ENCODE results near the gene IL18RAP.

The IL18RAP gene

GRCh38 chr2:102423368-102423767, 408 bp downstream of the IL18RAP start:
- no peak for DNase-seq

- DNase-seq, result no peak
Observed at GRCh38 chr2:102424754-102425153, 1.8 kb downstream of the IL18RAP start.

DNA sequence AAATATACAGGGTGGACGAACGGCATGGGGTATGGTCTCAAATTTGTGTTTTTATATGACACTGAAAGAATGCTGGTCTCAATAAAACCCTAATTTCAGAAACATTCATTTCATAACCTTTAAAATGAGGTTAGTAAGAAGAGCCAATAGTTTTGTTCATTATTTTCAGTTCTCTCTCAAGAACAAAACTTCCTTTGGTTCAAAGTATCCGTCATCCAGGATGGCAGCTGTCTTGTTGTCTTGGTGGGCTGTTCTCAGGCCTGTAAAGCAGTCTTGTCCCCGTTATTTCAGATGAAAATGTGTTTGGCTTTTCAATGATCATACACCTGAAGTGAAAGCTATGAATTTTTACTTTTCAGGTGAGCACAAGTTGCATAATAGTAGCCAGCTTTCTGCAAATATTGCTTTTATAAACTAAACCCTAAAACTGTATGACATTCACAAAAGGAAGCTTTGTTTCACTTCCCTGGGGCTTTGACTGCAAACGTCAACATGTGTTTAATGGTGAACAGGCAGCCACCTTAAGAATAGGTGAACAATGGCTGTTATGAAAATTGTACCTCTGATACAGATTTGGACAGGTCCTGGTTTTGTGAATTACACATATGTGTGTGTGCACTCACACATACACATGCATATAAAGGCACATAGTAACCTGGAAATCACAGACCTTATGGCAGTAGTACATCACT, 2.6 kb downstream of the IL18RAP start:
- no peak for DNase-seq

GRCh38 chr2:102427249-102427648, 4.3 kb downstream of the IL18RAP start:
- DNase-seq, result no peak

DNA sequence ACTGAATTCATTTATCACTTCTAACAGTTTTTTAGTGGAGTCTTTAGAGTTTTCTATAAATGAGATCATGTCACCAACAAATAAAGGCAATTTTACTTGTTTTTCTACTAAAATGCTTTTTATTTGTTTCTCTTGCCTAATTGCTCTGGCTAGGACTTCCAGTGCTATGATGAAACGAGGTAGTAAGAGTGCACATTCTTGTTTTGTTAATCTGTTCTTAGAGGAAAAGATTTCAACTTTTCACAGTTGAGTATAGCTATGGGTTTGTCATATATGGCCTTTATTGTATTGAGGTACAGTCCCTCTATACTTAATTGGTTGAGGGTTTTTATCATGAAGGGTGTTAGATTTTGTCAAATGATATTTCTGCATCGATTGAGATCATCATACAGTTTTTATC, 5.6 kb downstream of the IL18RAP start:
- no peak for DNase-seq

GRCh38 chr2:102432386-102432785, 9.4 kb downstream of the IL18RAP start:
- DNase-seq, result no peak

DNA sequence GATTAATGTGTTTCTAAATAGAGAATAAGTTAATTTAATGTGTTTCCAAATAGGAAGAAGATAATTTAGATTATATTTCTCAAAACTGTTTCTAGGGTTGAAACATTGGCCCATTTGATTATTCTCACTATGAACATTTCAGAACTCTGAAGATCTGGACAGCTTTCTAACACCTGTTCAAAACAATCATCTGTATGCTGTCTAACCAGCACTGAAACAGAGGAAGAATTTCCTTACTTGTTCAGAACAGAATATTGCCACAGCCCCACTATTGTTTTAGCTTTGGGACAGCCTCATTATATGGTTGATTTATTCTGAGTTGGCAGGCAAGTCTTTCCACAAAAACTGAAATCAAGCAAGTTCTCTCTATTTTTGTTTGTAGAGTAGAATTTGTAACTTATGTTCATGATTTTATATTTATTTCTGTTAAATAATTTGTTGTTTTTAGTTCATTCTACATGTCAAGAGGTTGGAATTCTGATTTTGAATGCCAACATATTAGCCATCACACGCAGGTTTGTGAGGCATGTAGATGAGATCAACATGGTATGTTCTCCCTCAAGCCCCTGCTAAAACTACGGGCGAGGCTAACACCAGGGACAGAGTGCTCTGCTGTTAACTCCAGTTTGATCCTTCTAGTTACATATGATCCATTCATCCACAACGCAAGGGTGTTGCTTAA, 11.2 kb downstream of the IL18RAP start:
- no peak for DNase-seq

GRCh38 chr2:102434655-102435381, 11.9 kb downstream of the IL18RAP start:
- no peak for DNase-seq

GRCh38 chr2:102435741-102436140, 12.8 kb downstream of the IL18RAP start:
- DNase-seq, result no peak

GRCh38 chr2:102436323-102436722, 13.4 kb downstream of the IL18RAP start:
- no peak for DNase-seq

GRCh38 chr2:102437122-102437521, 14.2 kb downstream of the IL18RAP start:
- DNase-seq, result no peak

GRCh38 chr2:102438111-102438510, 15.2 kb downstream of the IL18RAP start:
- no peak for DNase-seq

DNA sequence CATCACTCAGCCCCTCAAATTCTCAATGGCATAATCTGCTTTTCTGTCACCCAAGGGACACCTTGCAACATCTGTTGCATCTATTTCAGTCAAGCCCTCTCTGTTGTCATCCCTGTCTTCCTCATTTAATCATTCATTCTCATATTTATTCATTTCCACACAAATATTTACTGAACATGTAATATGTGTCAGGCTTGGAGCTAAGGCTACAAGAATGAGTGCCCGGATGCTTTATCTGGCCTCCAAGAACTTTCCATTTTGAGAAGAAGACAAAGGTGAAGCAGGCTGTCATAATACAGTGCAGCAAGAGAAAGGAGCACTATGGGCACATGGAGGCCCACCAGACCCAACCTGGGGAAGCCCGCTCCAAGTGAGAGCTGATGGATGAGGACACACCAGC, 15.6 kb downstream of the IL18RAP start:
- no peak for DNase-seq

DNA sequence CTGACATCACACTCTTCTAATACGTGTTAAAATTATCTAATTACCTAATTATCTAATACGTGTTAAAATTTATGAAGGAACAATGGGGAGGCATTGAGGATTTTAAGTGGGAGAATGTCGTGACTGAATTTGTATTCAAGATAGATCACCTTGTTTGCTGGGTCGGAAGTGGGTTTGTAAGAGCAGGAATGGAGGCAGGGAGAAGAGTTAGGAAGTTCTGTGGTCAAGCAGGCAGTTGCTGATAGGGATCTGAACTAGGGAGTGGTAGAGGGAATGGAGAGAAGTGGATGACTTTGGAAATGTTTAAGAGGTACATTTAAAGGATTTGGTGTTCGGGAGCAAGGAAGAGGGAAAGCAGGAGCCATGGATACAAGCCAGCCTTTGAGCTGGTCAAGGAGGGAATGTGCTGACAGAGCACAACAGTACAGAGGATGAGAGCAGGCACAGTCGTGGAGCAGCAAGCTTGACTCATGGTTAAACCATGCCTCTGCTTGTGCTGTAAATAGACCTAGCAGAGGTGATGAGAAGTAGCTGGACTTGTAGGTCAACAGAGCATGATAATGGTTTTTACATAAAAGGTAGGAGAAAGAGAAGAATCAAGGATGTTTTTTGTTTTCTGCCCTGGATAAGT, 16.2 kb downstream of the IL18RAP start:
- DNase-seq, result no peak

- DNase-seq, result no peak
Observed at GRCh38 chr2:102442967-102443828, 20.2 kb downstream of the IL18RAP start.

- no peak for DNase-seq
Observed at GRCh38 chr2:102444233-102444632, 21.3 kb downstream of the IL18RAP start.

- no peak for DNase-seq
Observed at GRCh38 chr2:102446936-102447335, 24.0 kb downstream of the IL18RAP start.

DNA sequence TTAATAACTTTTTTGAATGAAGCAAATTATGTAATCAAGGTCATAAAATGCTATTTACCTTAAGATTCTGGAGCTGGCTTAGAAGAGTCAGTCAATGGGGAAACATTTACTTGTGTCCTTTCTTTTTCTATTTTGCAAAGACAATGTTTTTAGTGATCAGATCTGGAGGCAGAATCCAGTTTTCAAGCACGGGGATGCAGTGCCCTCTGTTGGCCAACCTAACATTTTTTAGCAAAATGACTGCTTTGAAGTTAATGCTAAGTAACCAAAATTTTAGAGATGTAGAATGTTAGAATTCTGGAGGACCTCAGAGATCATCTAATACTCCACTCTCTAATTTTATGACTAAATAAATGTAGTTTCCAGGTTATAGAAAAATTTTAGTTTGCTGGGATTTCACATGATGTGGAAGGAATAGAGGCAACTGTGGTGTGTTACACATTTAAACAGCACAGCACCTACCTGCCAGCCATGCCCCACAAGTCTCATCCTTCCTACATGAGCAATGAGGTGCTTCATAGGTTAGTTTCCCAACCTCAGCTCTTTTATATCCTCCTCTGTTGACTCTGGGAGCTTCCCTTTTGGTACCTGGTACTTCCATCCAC, 26.5 kb downstream of the IL18RAP start:
- DNase-seq, result peak; percentile 11 to 39

DNA sequence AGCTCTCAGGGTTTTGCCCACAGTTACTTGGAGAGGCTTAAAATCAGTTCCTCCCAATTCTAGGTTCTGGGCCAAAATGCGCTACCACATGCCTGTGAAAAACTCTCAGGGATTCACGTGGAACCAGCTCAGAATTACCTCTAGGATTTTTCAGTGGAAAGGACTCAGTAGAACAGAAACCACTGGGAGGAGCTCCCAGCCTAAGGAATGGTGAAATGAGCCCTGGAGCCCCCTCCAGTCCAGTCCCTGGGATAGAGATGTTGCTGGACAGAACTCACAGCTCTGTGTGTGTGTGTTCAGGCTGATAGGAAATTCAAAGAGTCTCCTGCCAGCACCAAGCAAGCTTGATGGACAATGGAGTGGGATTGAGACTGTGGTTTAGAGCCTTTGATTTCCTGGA, 29.0 kb downstream of the IL18RAP start:
- no peak for DNase-seq

GRCh38 chr2:102453501-102453900, 30.5 kb downstream of the IL18RAP start:
- DNase-seq, result no peak

- no peak for DNase-seq
Observed at GRCh38 chr2:102455061-102455670, 32.2 kb downstream of the IL18RAP start.

DNA sequence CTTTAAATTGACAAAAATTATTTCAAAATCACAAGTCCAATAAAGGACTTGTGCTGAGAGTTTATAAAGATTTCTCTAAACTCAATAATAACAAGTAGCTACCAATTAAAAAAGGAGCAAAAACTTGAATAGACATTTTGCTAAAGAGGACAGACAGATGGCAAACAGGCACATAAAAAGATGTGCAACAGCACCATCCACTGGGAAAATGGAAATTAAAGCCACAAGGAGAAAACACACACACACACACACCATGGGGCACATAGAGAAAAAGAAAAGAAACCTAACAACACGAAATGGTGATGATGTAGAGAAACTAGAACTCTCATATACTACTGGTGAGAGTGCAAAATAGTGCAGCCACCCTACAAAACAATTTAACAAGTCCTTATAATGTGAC, 37.5 kb downstream of the IL18RAP start:
- DNase-seq, result no peak
